Peyer's patch (tissue), 4 donors: ENCODE results near the gene CNTNAP3B.
"Not testable (repeated sequence)": the region's sequence is repeated elsewhere in the genome, so short reads cannot be mapped to it uniquely, and the experiment has no call there.

Experiments
- CTCF ChIP-seq, 6 experiments: fragments of 450-650 bp in 4 of 6; fragments of 200-600 bp in 2 of 6; sonication (generic) in 1 of 6; IDR thresholded peaks; one replicate each; pipeline ENCODE4 v1.5.1; 2017 to 2019; ENCODE audit warnings: antibody characterized with exemption in 6 of 6, mild to moderate bottlenecking in 3 of 6, moderate library complexity in 1 of 6
- POLR2A ChIP-seq, 2 donors: fragments of 450-650 bp; IDR thresholded peaks; one replicate each; pipeline ENCODE4 v1.5.1; 2017; ENCODE audit warnings: antibody characterized with exemption in 2 of 2, mild to moderate bottlenecking in 2 of 2, moderate library complexity in 2 of 2

- not testable (repeated sequence) for TF ChIP-seq CTCF, POLR2A (IDR thresholded peaks at IDR 0.05)
Measured at GRCh38 chr9:41980271-41980670, 149.0 kb downstream of the CNTNAP3B start.
